GM21390 (cell line): ENCODE data around the gene FERMT1.
"Not testable (repeated sequence)": the region's sequence is repeated elsewhere in the genome, so short reads cannot be mapped to it uniquely, and the experiment has no call there.

Experiments
- ATAC-seq: cut with Tn5 transposase; IDR thresholded peaks from one replicate; pipeline ENCODE4 v1.9.1; 2021; ENCODE audit not compliant: unreplicated experiment

FERMT1 gene

DNA sequence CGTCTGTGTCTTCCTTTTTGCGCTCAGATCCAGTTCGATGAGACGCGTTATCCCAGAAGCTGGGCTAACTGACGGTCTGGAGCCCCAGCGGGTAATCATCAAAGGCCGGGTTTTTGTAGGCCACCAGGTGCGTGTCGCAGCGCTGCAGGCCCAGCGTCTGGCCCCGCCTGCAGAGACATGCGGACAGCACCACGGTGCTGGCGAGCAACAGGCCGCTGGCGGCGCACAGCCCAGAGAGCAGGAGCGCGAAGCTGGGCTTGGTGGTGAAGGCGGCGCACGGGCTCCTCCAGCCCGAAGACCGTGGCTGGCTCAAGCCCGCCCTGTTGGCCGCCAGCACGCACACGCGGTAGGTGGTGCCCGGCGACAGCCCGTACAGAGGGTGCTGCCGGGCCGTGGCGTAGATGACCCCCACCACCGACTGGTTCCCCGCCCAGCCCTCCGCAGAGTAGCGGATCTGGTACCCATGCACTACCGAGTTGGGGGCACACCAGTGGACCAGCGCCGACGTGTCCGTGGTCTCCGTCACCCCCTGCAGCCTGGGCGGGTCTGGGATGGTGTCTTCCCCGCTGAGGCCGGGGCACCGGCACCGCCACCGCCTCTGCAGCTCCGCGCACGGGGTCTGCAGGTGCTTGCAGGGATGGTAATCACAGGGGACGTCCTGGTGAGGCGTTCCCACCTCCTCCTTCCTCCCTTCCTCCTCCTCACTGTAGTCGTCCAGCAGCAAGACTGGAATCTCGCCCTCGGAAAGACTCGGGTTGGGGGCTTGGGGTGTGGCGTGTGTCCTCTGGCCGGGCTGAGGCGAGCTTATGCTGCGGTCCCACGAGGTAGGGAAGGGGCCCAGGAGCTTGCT is 81.6 kb downstream of the FERMT1 start:
- no peak for ATAC-seq

DNA sequence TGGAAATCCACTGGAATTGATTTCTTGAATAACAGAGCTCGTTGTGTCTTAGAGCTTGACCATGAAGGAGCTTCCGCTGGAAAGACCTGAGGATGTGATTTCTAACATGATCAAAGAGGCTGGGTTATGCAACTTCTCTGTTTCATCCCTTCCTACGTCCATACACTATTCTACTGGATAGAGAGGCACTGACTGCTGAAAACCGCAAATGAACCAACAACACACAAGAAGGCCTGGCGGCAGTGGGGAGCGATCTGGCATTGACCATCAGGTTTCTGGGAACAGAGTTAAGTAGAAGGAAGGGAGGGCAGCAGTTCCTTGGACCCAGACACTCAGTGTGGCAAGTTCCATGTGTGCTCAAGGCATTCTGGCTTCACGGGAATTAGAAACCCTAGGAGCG is 82.3 kb downstream of the FERMT1 start:
- ATAC-seq: no peak

DNA sequence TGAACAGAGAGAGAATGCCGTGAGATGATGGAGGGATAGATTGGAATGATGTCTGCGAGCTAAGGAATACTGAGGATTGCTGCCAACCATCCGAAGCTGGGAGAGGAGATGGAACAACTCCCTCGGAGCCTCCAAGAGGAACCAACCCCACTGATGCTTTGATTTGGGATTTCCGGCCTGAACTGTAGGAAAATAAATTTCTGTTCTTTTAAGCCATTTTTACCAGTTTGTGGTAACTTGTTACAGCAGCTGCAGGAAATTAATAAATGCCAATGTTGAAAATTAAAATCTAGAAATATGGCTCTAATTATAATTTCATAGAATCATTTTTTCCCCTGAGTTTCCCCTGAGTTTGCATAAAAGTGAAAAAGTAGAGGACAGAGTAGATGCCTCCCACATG is 83.1 kb downstream of the FERMT1 start:
- no peak for ATAC-seq

GRCh38 chr20:6038256-6038655 is 84.6 kb downstream of the FERMT1 start:
- ATAC-seq: no peak

- ATAC-seq: no peak
Measured at GRCh38 chr20:6037082-6037481, 85.7 kb downstream of the FERMT1 start.

GRCh38 chr20:6036213-6036612 is 86.6 kb downstream of the FERMT1 start:
- ATAC-seq: no peak

- no peak for ATAC-seq
Measured at GRCh38 chr20:6034134-6034969, 88.5 kb downstream of the FERMT1 start.

DNA sequence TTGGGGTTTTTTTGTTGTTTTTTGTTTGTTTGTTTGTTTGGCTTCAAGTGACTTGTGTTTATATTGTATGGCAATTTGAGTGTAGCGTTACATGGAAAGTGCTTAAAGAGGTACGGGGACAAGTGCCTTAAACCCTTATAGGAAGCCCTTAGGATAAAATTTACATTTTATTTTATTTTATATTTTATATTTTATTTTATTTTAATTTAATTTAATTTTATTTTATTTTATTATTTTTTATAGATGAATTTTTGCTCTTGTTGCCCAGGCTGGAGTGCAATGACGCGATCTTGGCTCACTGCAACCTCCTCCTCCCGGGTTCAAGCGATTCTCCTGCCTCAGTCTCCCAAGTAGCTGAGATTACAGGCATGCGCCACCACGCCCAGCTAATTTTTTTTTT is 89.9 kb downstream of the FERMT1 start:
- ATAC-seq: not testable (repeated sequence)

- no peak for ATAC-seq
Measured at GRCh38 chr20:6030453-6031080, 92.3 kb downstream of the FERMT1 start.

DNA sequence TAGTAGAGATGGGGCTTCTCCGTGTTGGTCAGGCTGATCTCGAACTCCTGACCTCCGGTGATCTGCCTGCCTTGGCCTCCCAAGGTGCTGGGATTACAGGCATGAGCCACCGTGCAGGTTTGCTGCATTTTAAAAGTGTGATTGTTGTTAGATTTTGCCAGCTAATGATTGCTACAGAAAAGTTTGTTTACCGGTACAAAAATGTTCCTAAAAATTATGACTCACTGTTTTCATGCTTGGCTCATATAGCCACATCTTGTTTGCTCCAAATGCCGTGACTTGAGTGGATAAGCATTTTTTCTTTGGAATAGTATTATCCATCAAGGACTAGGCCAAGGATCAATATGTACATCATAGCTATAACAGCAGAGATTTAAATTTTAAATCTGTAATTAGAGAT is 93.3 kb downstream of the FERMT1 start:
- no peak for ATAC-seq

- no peak for ATAC-seq
Measured at GRCh38 chr20:6028818-6029217, 94.0 kb downstream of the FERMT1 start.

DNA sequence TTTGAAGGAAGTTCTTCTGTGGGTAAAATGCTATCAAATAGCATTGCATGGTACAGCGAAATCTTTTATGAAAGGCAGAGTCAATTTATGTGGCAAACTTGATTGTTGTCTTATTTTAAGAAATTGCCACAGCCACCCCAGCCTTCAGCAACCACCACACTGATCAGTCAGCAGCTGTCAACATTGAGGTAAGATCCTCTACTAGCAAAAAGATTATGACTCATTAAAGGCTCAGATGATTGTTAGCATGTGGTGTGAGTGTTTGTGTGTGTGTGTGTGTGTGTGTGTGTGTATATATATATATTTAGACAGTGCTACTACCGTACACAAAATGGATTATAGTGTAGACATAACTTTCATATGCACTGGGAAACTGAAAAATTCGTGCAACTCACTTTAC is 96.8 kb downstream of the FERMT1 start:
- ATAC-seq: no peak
